Peyer's patch (tissue), 4 donors: ENCODE data around the gene HBEGF.

ENCODE experiments used
- CTCF ChIP-seq, 6 experiments: fragments of 450-650 bp in 4 of 6; fragments of 200-600 bp in 2 of 6; sonication (generic) in 1 of 6; IDR thresholded peaks; one replicate each; pipeline ENCODE4 v1.5.1; 2017 to 2019; ENCODE audit warnings: antibody characterized with exemption in 6 of 6, mild to moderate bottlenecking in 3 of 6, moderate library complexity in 1 of 6
- POLR2A ChIP-seq, 2 donors: fragments of 450-650 bp; IDR thresholded peaks; one replicate each; pipeline ENCODE4 v1.5.1; 2017; ENCODE audit warnings: antibody characterized with exemption in 2 of 2, mild to moderate bottlenecking in 2 of 2, moderate library complexity in 2 of 2

- TF ChIP-seq CTCF (IDR thresholded peaks at IDR 0.05) = no peak
- TF ChIP-seq POLR2A (IDR thresholded peaks at IDR 0.05) = no peak
Observed at GRCh38 chr5:140301136-140301535, 45.3 kb downstream of the HBEGF start.
